Upper lobe of left lung (tissue), 4 donors: ENCODE results near the gene TRPC4.

ENCODE experiments used
- CTCF ChIP-seq, 6 experiments: fragments of 450-650 bp in 4 of 6; fragments of 200-600 bp in 2 of 6; sonication (generic) in 2 of 6; IDR thresholded peaks; one replicate each; pipeline ENCODE4 v1.5.1; 2016 to 2019; ENCODE audit warnings: antibody characterized with exemption in 6 of 6
- POLR2A ChIP-seq, 4 donors: fragments of 450-650 bp; IDR thresholded peaks; one replicate each; pipeline ENCODE4 v1.5.1; 2016 to 2017; ENCODE audit warnings: antibody characterized with exemption in 4 of 4, mild to moderate bottlenecking in 2 of 4

GRCh38 chr13:37608750-37609339, 260.7 kb downstream of the TRPC4 start:
- TF ChIP-seq POLR2A (IDR thresholded peaks at IDR 0.05) (no peak), CTCF (IDR thresholded peaks at IDR 0.05) (no peak)
